ENCODE results near the gene SFXN4. TPM values are rescaled to one million over a fixed set of nuclear protein-coding genes. Genes with fewer than 3 reads are reported as not detected.
"Not testable (repeated sequence)": the region's sequence is repeated elsewhere in the genome, so short reads cannot be mapped to it uniquely, and the experiment has no call there.

The SFXN4 gene
- total RNA-seq, 4 donors from 2014 or later: 12.2 to 37.4 (median 15.0) TPM

DNA sequence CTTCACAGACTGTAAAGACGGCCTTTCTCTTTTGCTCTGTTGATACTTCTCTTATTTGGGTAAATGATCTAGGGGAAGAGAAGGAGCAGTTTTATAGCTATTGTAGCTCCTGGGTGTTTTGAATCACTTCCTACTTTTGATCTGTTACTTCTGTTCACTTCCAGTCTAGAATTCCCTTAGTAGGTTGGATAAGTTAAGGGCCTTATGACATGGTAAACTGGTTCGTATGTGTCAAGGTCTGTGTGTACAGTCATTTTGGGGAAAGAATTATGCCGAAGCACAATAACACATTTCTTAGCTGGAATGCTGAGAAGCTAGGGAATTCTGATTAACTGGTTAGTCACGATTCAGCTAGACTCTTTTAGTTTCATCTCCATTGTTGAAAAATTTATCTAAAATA is 53.5 kb downstream of the SFXN4 start:
- H3K27me3 ChIP-seq: no peaks in the 10 kb centered on the region
- peaks cover 61% of the 10 kb centered on the region for H3K36me3 ChIP-seq
- 89% methylated on average over 4 of the region's 4 CpGs for WGBS
- H3K27ac ChIP-seq: no peak overlapping the region
- DNase-seq (ENCODE audit: low spot score in 2 of 2): no peak
- no peaks in the 10 kb centered on the region for H3K9me3 ChIP-seq
- H3K4me3 ChIP-seq: no peak overlapping the region
- TF ChIP-seq, protein P1, sequence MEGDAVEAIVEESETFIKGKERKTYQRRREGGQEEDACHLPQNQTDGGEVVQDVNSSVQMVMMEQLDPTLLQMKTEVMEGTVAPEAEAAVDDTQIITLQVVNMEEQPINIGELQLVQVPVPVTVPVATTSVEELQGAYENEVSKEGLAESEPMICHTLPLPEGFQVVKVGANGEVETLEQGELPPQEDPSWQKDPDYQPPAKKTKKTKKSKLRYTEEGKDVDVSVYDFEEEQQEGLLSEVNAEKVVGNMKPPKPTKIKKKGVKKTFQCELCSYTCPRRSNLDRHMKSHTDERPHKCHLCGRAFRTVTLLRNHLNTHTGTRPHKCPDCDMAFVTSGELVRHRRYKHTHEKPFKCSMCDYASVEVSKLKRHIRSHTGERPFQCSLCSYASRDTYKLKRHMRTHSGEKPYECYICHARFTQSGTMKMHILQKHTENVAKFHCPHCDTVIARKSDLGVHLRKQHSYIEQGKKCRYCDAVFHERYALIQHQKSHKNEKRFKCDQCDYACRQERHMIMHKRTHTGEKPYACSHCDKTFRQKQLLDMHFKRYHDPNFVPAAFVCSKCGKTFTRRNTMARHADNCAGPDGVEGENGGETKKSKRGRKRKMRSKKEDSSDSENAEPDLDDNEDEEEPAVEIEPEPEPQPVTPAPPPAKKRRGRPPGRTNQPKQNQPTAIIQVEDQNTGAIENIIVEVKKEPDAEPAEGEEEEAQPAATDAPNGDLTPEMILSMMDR (IDR thresholded peaks at IDR 0.05): no peak
- TF ChIP-seq POLR2AphosphoS5 (IDR thresholded peaks at IDR 0.05) (no peak), POLR2A (IDR thresholded peaks at IDR 0.05) (no peak), EP300 (IDR thresholded peaks at IDR 0.05) (no peak)
- H3K4me1 ChIP-seq: no peaks in the 10 kb centered on the region

DNA sequence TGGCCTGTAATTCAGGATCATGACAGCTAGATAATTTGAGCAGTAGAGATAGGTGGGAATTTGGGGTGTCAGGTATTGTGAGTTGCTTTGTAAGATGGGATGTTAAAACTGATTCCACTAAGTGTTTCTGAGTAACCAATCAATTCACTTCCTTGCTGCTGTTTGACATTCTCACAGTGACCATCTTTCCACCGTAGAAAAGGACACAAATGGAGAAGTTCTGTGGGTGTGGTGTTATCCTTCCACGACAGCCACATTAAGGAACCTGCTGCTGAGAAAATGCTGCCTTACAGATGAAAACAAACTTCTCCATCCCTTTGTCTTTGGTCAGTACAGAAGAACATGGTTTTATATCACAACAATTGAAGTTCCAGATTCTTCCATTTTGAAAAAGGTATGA is 57.7 kb downstream of the SFXN4 start:
- H3K27ac ChIP-seq; H3K9me3 ChIP-seq; H3K4me3 ChIP-seq; H3K27me3 ChIP-seq; DNase-seq (ENCODE audit: low spot score in 2 of 2): not testable (repeated sequence)
- Histone ChIP-seq H3K4me1 (peaks cover 23% of the 10 kb centered on the region), H3K36me3 (peaks cover 35% of the 10 kb centered on the region)
- 91% methylated on average over 2 of the region's 2 CpGs for WGBS

DNA sequence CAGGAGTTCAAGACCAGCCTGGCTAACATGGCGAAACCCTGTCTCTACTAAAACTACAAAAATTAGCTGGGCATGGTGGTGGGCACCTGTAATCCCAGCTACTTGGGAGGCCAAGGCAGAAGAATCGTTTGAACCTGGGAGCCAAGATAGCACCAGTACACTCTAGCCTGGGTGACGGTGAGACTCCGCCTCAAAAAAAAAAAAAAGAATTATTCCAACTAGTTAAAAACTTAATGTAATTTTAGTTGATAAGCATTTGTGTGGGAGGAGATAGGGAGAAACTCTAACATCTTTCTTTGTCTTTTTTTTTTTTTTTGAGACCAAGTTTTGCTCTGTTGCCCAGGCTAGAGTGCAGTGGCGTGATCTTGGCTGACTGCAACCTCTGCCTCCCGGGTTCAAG is 58.4 kb downstream of the SFXN4 start:
- WGBS: 78% methylated on average over 6 of the region's 6 CpGs
- DNase-seq (ENCODE audit: low spot score in 2 of 2); H3K4me3 ChIP-seq; H3K27ac ChIP-seq; H3K9me3 ChIP-seq; H3K27me3 ChIP-seq: not testable (repeated sequence)
- Histone ChIP-seq H3K36me3 (peaks cover 28% of the 10 kb centered on the region), H3K4me1 (peaks cover 26% of the 10 kb centered on the region)

DNA sequence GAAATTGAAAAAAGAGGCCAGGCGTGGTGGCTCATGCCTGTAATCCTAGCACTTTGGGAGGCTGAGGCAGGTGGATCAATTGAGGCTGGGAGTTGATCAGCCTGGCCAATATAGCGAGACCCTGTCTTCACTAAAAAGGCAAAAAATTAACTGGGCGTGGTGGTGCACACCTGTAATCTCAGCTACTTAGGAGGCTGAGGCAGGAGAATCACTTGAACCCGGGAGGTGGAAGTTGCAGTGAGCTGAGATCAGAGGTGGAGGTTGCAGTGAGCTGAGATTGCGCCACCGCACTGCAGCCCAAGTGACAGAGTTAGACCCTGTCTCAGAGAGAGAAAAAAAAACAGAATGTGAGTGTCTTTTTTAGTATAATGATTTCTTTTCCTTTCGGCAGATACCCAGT is 59.6 kb downstream of the SFXN4 start:
- H3K9me3 ChIP-seq; H3K4me3 ChIP-seq; H3K27ac ChIP-seq; H3K27me3 ChIP-seq; DNase-seq (ENCODE audit: low spot score in 2 of 2): not testable (repeated sequence)
- WGBS: 95% methylated on average over 7 of the region's 7 CpGs
- H3K36me3 ChIP-seq: peaks cover 16% of the 10 kb centered on the region
- H3K4me1 ChIP-seq: peaks cover 39% of the 10 kb centered on the region

DNA sequence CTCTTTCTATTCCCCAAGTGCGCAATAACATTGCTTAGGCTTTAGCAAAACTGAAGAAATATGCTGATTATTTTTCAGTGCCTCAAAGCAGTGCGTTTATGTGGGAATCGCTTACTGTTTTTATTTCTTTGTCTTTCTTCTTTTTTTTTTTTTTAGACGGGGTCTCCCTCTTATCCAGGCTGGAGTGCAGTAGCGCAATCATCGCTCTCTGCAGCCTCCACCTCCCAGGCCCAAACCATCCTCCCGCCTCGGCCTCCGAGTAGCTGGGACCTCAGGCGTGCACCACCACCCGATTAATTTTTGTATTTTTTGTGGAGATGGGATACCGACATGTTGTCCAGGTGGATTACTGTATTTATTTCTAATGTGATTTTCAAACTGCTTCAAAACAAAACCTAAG is 60.4 kb downstream of the SFXN4 start:
- 91% methylated on average over 12 of the region's 12 CpGs for WGBS
- Histone ChIP-seq H3K4me1 (peaks cover 46% of the 10 kb centered on the region), H3K9me3 (no peaks in the 10 kb centered on the region), H3K27me3 (no peaks in the 10 kb centered on the region), H3K27ac (no peak overlapping the region), H3K4me3 (peak overlapping the region; percentile 96), H3K36me3 (peaks cover 10% of the 10 kb centered on the region)
- TF ChIP-seq EP300 (IDR thresholded peaks at IDR 0.05) (no peak), POLR2A (IDR thresholded peaks at IDR 0.05) (no peak), POLR2AphosphoS5 (IDR thresholded peaks at IDR 0.05) (no peak)
- TF ChIP-seq, protein P1 (IDR thresholded peaks at IDR 0.05): no peak
- no peak for DNase-seq (ENCODE audit: low spot score in 2 of 2)

DNA sequence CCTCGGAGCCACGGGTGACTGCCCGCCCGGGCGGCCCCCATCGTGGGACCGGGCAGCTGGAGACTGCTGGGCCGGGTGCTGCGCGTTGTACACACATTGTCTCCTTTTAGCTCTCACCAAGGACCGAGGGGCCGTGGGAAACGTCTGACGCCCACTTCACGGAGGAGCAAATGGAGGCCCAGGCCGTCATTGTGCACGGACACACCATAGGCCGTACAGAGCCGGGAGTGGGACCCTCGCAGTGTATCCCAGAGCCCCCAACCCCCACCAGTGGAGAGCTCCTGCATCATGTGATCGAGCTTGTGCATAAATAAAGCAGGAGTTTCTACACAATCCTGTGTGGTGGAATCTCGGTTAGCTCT is 60.9 kb downstream of the SFXN4 start:
- peak overlapping the region; percentile 88 for H3K27ac ChIP-seq
- H3K27me3 ChIP-seq: no peaks in the 10 kb centered on the region
- WGBS: 3% methylated on average over 14 of the region's 22 CpGs
- H3K9me3 ChIP-seq: no peaks in the 10 kb centered on the region
- H3K4me3 ChIP-seq: peak overlapping the region; percentile 96
- TF ChIP-seq, protein P1 (IDR thresholded peaks at IDR 0.05): no peak
- TF ChIP-seq POLR2A (IDR thresholded peaks at IDR 0.05) (no peak), EP300 (IDR thresholded peaks at IDR 0.05) (no peak), POLR2AphosphoS5 (IDR thresholded peaks at IDR 0.05) (no peak)
- H3K36me3 ChIP-seq: peaks cover 10% of the 10 kb centered on the region
- H3K4me1 ChIP-seq: peaks cover 49% of the 10 kb centered on the region
- peak in 1 of 2 donors; percentile 71 for DNase-seq (ENCODE audit: low spot score in 2 of 2)

DNA sequence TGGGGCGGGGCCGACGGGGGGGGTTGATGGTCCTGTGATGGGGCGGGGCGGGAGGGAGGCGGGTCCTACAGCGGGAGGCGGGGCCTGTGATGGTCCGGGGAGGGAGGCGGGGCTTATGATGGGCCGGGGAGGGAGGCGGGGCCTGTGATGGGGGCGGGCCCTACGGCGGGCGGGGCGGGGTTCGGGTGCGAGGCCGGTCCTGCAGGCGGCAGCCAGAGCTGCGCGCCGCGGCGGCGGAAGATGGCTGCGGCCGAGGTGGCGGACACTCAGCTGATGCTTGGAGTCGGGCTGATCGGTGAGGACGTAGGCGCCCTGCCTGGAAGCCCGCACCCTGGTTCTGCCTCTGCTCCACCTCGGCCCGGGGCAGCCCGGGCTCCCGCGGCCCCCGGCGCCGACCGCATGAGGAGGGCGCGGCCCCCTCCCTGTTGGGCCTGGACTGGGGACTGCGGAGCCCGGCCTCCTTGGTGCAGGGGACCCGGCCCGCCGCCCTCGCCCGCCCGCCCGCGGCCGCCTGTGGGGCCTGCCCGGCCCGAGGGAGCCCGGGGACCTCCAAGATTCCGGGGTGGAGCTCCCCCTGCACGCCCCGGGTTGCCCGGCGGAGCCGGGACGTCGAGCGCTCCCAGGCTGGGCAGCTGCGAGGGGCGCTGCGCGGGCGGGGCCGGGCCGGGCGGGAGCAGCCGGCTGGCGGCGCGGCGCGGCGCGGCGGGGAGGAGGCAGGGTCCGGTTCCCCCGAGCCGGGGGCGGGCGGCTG is 61.4 kb downstream of the SFXN4 start, which contains the start of gene DENND10:
TSS of gene DENND10 (plus strand) at position 211 of the 751 bp plus-strand sequence. CDS start at position 241, 30 bp downstream.
- H3K4me3 ChIP-seq: peak within 1 kb of the TSS; percentile 96
- peak; percentile 41 to 55 for TF ChIP-seq POLR2A (IDR thresholded peaks at IDR 0.05)
- peak in 1 of 3 donors; percentile 82 for TF ChIP-seq POLR2AphosphoS5 (IDR thresholded peaks at IDR 0.05)
- TF ChIP-seq, protein P1 (IDR thresholded peaks at IDR 0.05): peak in 1 of 2 donors; percentile 9
- TF ChIP-seq EP300 (IDR thresholded peaks at IDR 0.05): no peak
- H3K27me3 ChIP-seq: no peaks in the 10 kb centered on the region
- H3K4me1 ChIP-seq: peaks cover 49% of the 10 kb centered on the region
- WGBS: 1% methylated on average over 16 of the region's 91 CpGs
- no peaks in the 10 kb centered on the region for H3K9me3 ChIP-seq
- H3K27ac ChIP-seq: peak within 1 kb of the TSS; percentile 88
- peak; percentile 90 for DNase-seq (ENCODE audit: low spot score in 2 of 2)
- peaks cover 4% of the 10 kb centered on the region for H3K36me3 ChIP-seq
